ENCODE results near the gene TMPRSS15. TPM values are rescaled to one million over a fixed set of nuclear protein-coding genes. Genes with fewer than 3 reads are reported as not detected.

TMPRSS15 gene
- total RNA-seq, 1 donor: not detected

GRCh38 chr21:18249672-18250071 is 153.9 kb downstream of the TMPRSS15 start:
- DNase-seq (ENCODE audit: low read depth in 2 of 3, low spot score in 2 of 3): no peak

- DNase-seq (ENCODE audit: low read depth in 2 of 3, low spot score in 2 of 3): no peak
These were observed 155.4 kb downstream of the TMPRSS15 start for GRCh38 chr21:18248171-18248570.

GRCh38 chr21:18245464-18245967 is 158.1 kb downstream of the TMPRSS15 start:
- DNase-seq (ENCODE audit: low read depth in 2 of 3, low spot score in 2 of 3): peak in 2 of 3 donors; percentile 18 to 39

- peak in 2 of 3 donors; percentile 9 to 17 for DNase-seq (ENCODE audit: low read depth in 2 of 3, low spot score in 2 of 3)
These were observed 158.7 kb downstream of the TMPRSS15 start, which contains the start of gene CHODL for GRCh38 chr21:18244671-18245463. Gene CHODL, plus strand, starts transcription at chr21:18244833. Its CDS starts 391 bp downstream, at chr21:18245224.

GRCh38 chr21:18235545-18235944 is 168.0 kb downstream of the TMPRSS15 start:
- DNase-seq (ENCODE audit: low read depth in 2 of 3, low spot score in 2 of 3): no peak

GRCh38 chr21:18228060-18228739 is 175.4 kb downstream of the TMPRSS15 start:
- DNase-seq (ENCODE audit: low read depth in 2 of 3, low spot score in 2 of 3): no peak

GRCh38 chr21:18222346-18222745 is 181.2 kb downstream of the TMPRSS15 start:
- DNase-seq (ENCODE audit: low read depth in 2 of 3, low spot score in 2 of 3): no peak

- DNase-seq (ENCODE audit: low read depth in 2 of 3, low spot score in 2 of 3): no peak
These were observed 183.1 kb downstream of the TMPRSS15 start for GRCh38 chr21:18220498-18220897.

Other genes with a start within 250 kb of the TMPRSS15 start
- under 0.01 TPM for gene CHODL, start 159.0 kb downstream of the TMPRSS15 start, total RNA-seq

All from hematopoietic multipotent progenitor cell (in vitro differentiated cells).